HG02642 (cell line): ENCODE data around the gene PFKFB3.

Experiments
- ATAC-seq: cut with Tn5 transposase; IDR thresholded peaks from one replicate; pipeline ENCODE4 v1.9.1; 2021; ENCODE audit warnings: mild to moderate bottlenecking; ENCODE audit not compliant: unreplicated experiment, poor library complexity

PFKFB3 gene

DNA sequence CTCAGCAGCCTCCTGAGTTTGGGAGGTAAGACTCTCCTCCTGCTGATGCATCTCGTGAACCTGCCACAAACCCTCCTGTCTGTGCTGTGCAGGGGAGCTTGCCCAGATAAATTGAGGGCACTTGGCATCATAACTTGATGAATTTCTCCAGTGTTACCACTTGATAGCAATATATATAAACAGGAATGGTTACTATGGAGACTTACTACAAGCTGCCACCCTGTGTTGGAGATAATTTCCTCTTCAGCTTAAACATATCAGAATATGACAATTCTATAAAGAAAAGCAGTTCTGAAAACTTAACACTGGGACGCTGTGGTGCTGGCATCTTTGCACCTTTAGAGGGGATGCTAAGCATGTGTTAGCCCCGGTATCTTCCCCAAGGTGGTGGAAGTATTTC lies 14.9 kb downstream of the PFKFB3 start:
- no peak for ATAC-seq

DNA sequence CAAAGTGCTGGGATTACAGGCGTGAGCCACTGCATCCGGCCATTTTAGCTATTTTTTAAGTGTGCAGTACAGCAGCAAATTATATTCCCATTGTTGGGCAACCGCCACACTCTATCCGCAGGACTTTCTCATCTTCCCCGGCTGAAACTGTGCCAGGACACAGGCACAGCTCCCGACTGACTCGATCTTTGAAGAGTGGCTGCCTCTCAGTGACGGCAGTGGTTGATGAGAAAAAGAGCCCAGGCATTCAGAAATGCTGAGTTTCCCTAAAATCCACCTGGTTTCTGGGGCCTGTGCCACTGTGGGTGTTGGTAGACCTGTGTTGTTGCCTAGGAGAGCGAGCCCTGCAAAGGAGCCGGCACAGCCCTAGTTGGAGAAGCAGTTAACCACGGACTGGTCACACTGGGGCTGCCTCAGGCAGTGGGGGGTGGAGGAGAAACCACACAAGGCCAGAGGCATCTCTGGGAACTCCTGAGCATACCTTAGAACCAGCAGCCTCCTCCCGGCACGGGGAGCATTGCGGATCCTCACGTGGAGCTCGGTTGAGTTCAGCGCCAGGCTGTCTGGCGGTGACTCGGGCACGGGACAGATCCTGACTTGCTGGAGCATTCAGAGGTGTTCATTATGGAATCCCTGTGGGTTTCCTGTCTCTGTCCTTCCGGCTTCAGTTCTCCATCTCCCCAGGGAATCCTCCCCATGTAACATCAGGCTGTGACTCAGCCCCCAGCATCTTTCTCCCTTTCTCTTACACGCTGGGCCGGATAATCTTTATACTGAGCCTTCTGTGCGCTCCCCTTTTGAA lies 16.2 kb downstream of the PFKFB3 start:
- ATAC-seq = no peak

DNA sequence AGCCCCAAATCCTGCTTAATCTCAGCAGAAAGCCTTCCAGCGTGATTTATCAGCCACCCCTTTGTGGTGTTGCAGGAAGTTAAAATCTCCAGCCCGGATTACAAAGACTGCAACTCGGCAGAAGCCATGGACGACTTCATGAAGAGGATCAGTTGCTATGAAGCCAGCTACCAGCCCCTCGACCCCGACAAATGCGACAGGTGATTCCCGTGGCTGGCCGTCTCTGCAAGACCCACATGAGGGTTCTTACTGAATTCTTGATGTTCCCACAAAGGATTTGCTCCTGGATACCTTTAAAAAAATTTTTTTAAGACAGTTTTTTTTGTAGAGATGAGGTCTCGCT lies 16.7 kb downstream of the PFKFB3 start:
- ATAC-seq = no peak

DNA sequence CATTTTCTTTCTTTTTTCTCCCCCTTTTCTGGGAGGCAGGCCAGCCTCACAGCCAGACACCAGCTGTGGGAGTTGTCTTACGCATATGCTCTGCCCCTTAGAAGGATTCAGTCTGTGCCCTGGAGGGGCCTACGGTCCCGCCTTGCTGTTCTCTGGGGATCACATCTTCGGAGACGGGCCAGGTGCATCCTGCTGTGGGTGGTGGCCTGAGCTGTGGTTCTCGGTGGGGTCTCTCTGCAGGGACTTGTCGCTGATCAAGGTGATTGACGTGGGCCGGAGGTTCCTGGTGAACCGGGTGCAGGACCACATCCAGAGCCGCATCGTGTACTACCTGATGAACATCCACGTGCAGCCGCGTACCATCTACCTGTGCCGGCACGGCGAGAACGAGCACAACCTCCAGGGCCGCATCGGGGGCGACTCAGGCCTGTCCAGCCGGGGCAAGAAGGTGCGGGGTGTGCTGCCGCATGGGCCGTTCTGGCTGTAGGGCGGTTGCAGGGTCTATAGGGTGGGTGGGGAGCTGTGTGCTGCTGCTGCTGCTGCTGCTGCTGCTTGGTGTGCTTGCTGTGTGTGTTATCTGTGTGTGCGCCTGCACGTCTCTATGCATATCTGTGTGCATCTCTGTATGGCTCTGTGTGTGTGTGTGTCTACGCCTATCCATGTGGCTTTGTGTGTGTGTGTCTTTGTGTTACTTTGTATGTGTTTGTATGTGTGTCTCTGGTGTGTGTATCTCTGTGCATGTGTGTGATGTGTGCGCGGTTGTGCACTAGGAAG lies 17.9 kb downstream of the PFKFB3 start:
- no peak for ATAC-seq

DNA sequence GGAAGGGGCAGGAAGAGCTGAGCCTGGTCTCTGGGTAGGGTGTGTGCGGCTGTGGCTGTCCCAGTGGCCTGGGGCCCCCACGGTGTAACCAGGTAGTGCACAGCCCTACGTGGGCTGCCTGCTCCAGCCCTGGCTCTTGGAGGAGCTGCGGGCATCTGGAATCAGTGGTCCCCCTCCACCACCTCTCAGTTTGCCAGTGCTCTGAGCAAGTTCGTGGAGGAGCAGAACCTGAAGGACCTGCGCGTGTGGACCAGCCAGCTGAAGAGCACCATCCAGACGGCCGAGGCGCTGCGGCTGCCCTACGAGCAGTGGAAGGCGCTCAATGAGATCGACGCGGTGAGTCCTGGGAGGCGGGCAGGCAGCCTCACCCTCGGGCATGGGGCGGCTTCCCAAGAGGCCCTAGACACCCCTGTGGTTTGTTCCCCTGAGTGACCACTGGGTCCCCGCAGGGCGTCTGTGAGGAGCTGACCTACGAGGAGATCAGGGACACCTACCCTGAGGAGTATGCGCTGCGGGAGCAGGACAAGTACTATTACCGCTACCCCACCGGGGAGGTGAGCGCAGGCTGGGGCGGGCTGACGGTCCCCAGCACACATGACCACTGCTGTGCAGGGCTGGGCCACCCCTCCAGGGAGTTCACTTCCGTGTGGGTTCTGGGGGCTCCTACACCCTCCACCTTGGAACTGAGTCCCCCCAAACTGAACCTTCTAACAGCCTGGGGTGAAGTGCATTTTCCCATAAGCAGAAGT lies 18.6 kb downstream of the PFKFB3 start:
- no peak for ATAC-seq

DNA sequence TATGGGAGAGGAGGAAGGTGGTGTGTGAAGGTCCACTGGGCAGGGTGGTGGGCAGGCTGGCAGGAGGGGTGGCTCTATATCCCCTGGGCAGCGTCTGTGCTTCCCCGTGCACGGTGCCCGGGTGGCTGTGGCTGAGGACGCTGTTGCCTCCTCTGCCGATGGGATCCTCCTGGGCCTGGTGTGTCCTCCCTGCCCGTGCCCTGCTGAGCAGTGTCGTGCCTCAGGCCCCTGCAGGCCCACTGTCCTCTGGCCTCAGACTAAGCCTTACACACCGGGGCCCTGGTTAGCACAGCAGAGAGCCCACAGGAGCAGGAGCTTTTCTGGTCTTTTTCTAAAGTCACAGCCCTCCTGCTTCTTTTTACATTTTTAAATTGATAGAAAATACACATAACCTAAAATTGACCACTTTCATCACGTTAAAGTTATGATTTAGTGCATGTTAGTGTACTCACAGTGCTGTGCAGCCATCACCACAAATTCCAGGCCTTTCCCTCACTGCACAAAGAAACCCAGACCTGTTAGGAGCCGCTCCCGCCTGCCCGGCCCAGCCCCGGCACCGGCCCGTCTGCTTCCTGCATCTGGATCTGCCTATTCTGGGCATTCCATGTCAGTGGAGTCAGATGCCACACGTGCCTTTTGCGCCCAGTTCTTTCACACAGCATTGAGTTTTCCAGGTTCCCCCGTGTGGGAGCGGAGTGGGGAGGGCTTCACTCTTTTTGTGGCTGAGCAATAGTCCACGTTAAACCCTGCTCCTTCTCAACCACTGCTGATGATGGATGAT lies 19.4 kb downstream of the PFKFB3 start:
- ATAC-seq = no peak

DNA sequence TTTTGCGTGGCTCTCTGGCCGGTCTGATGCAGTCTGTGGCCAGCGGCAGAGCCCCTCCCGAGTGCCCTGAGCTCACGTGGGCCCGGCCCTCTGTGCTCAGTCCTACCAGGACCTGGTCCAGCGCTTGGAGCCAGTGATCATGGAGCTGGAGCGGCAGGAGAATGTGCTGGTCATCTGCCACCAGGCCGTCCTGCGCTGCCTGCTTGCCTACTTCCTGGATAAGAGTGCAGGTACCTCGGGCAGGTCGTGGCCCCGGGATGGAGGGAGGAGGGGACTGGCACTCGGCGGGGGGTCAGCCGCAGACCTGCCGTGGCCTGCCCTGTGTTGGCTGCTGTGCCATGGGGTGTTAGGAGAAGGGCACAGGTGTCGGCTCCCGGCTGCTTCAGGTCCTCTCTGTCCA lies 20.0 kb downstream of the PFKFB3 start:
- no peak for ATAC-seq

DNA sequence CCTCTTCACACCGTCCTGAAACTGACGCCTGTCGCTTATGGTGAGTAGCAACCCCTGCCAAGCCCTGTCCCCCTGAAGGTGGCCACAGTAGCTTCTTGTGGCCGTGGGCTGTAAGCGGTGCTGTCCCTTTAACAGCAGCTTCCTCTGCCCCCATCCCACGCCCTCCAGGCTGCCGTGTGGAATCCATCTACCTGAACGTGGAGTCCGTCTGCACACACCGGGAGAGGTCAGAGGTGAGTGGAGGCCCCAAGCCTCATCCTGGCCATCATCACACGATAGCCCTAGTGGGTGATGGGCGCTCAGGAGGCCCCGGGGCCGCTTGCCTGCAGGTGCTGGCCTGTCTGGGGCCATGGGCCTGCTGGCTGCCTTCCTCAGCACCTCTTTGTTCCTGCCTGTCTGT lies 21.2 kb downstream of the PFKFB3 start:
- ATAC-seq = no peak

DNA sequence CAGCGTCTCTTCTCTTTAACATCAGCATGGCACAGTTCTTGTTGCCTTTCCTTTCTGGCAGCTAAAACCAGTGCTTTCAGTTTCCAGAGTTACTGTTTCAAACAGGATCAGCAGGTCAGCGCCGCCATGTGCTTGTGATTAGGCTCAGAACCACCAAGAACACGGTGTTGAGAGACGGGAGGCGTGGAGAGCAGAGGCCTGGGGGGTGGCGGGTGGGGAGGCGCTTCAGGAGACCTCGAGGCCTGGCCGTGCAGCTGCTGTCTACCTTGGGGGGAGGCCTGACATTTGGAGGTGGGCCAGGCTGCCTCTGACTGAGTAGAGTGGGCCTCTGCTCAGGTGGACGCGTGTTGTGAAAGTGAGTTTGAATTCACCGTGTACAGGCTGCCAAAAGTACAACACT lies 22.0 kb downstream of the PFKFB3 start:
- no peak for ATAC-seq

DNA sequence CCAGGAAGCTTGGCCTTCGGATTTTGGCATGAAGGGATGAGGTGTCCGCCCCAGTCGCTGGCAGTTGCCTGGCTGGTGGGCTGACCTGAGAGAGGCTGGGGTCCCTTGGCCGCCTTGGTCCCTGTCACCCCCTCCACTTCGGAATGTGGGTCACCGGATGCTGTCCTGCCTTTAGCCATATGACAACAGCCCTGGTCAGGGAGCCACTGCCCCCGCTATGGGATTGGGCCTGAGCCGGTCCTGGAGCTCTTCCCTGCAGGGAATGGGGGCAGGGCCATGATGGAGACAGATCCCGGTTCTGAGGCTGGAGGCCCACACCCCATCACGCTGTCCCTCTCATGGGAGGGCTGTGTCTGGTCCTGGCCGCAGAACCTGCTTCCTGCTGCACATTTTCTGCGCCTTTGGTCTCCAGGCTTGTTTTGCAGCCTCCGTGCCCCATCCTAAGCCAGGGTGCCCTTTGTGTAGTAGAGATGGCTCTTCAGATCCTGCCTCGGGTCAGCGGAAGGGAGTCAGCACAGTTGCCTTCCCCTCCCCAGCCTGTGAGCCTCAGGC lies 22.6 kb downstream of the PFKFB3 start:
- no peak for ATAC-seq

DNA sequence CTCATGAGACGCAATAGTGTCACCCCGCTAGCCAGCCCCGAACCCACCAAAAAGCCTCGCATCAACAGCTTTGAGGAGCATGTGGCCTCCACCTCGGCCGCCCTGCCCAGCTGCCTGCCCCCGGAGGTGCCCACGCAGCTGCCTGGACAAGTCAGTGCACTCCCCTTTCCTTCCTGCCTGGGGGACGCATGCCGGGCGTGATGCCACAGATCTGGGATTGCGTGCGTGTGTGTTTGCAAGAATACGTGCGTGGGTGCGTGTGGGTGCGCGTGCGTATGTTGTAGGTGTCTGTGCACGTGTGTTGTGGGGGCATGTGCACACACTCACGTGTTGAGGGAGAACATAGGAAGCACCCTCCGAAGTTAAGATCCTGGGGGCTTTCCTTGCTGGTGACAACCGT lies 23.5 kb downstream of the PFKFB3 start:
- no peak for ATAC-seq

DNA sequence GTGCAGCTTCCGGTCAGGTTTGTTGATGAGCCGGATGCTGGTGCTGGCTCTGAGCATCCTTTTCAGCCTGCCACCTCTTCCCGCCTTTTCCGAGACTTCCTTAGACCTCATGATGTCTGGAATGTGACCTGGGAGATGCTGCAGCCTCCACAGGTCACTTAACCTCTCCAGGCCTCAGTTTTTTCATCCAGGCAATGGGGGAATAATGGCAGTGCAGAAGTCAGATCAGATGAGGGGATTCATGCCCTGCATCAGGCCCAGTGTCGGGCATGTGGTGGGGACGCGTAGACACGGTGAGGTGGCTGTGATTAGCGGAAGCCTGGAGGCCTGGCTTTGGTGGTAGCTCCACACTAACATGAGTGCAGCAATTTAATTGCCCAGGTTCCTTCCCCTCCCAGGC lies 24.6 kb downstream of the PFKFB3 start:
- ATAC-seq = no peak

DNA sequence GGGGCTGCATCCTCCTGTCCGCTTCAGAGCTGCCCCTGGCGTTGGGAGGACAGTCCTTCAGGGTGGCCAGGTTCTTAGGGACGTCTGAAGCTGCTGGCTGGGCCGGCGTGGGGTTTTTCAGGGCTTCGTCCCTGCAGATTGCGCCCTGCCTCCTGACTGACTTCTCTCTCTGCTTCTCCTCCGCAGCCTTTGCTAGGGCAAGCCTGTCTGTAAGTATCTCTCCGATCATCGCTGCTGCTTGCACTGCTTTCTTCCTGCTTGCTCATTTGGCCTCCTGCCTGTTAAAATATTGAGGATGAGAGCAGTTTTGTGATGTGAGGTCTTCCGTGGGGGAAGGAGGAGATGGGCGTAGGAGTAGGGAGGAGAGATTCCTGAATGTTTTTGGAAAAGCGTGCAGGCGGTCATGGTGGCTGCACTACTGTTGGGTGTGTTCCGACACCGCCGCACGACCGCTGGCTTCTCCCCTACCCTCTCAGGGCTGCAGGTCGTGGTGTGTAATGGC lies 25.3 kb downstream of the PFKFB3 start:
- ATAC-seq = no peak

DNA sequence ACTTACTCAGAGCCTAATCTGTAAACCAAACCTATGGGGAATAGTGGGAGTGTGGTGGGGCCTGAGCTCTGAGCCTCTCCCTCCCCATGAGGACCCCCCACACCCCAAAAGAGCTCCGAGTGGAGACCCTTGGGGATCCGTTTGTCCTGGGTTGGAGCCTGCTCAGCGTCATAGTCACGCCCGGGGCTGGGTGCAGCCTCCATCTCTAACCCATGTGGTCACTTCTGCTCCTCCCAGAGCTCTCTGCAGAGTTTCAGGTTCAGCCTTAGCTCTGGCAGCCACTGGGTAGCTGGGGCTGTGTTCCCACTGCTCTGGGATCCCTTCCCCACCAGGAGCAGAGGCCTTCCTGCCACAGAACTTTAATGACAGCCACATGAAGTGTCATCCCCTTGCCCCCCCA lies 25.9 kb downstream of the PFKFB3 start:
- ATAC-seq = no peak

DNA sequence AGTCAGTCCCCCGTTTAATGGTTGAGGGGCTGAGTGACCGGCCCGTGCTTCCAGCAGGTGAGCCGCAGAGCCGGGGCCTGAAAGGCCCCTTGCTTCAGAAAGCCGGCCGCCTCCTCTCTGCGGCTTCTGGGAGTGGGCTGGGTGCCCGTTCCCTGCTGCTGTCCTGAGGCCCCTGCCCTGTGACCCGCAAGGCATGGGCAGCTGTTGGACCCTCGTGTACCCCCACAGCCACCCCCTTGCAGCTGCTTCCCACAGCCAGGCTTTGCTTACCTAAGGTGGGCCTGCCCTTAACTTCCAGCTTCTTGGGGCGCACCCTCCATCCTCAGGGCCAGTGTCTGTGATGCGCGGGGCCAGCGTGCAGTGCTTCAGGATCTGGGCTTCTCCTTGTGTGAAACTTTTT lies 26.6 kb downstream of the PFKFB3 start:
- ATAC-seq = no peak

DNA sequence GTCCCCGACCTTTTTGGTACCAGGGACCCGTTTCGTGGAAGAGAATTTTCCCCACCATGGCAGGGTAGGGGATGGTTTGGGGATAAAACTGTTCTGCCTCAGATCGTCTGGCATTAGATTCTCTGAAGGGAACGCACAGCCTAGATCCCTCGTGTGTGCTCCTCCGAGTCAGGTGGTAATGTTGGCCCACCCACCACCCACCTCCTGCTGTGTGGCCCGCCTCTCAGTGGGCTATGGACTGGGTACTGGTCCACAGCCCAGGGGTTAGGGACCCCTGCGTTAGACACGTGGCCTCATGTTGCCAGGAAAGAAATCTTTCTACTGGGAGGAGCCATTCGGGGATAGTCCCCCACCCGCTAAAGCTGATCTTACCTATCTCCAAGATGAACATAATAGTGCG lies 27.0 kb downstream of the PFKFB3 start:
- ATAC-seq = no peak

DNA sequence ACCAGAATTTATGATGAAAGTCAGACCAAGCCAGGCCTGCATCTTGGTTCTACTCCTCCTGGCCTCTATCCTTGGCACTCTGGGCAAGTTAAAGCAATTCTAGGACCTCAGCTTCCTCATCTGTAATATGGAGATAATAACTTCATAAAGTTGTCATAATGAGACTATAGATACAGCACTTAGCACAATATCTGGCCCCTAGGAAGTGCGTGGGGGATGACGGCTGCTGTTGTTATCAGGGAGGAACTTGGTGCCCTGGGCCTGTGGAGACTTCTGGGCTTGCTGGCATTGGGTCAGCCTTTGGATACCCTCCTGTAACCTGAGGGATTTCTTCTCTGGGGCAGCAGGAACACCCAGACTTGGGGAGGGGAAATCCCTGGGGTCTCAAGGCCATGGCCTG lies 27.6 kb downstream of the PFKFB3 start:
- no peak for ATAC-seq

DNA sequence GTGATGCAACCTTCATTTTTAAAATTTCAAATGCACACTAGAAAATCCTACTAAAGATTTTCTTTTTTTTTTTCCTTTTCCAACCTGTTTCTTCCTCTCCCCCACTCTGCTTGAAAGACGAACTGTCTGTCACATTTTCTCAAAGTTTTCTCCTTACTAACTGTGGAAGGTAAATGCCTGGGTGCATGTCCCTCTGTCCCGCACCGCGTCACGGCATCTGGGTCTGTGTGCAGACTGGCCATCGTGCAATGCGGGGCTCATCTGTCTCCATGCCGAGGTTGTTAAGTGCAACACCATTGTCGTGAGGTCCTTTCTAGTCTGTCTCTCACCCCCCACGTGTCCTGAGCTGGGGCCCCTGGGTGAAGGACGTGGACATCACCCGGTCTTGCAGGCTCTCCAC lies 28.4 kb downstream of the PFKFB3 start:
- ATAC-seq = no peak

DNA sequence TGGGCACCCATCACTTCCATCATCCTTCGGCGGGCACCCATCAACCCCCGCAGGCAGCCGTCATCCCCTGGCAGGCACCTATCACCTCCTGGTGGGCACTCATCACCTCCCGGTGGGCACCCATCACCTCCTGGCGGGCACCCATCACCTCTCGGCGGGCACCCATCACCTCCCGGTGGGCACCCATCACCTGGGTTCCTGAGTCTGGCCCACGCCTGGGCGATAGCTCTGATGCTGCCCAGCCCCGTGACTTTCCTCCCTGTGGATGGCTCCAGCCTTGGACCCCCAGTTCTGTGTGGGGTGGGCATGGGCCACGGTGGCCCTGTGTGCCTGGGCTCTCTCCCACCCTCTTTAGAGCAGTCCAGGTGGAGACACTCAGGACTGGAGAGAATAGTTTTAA lies 29.0 kb downstream of the PFKFB3 start:
- ATAC-seq = no peak

DNA sequence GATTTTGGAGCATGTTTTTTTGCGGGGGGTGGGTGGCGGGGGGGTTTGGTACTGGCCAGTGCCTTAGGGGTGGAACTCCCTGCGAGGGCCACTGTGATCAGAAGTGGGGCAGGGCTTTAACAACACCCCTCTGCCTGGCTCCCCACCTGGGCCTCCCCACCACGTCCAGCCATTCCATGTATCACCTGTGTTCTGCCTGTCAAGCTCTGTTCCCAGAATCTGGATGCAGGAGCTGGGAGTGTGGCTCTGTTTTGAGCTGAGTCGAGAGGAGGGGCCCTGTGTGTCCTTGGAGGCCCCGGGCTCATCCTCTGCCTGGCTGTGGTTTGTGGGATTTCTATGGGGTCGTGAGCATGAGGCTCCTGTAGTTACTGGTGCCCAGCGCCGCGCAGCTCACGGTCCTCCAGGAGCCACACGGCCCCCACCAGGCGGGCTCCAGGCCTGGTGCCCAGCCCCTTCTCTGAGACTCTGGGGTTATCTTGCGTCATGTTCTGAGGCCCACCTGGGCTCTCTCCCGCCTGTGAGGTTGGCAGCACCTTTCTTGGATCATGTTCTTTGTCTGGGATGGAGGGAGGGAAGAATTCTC lies 29.6 kb downstream of the PFKFB3 start:
- no peak for ATAC-seq
